GM10266 (cell line): ENCODE measurements around the gene PRRT1.

ENCODE experiments used
- DNase-seq: peaks from one replicate; pipeline ENCODE4 v3.0.0; 2012; ENCODE audit errors: extremely low spot score
- CTCF ChIP-seq: IDR thresholded peaks from 2 replicates; pipeline ENCODE4 v1.5.1; 2012; ENCODE audit warnings: mild to moderate bottlenecking, low read depth; ENCODE audit not compliant: control insufficient read depth, insufficient read depth; ENCODE audit errors: missing control alignments

Gene PRRT1

DNA sequence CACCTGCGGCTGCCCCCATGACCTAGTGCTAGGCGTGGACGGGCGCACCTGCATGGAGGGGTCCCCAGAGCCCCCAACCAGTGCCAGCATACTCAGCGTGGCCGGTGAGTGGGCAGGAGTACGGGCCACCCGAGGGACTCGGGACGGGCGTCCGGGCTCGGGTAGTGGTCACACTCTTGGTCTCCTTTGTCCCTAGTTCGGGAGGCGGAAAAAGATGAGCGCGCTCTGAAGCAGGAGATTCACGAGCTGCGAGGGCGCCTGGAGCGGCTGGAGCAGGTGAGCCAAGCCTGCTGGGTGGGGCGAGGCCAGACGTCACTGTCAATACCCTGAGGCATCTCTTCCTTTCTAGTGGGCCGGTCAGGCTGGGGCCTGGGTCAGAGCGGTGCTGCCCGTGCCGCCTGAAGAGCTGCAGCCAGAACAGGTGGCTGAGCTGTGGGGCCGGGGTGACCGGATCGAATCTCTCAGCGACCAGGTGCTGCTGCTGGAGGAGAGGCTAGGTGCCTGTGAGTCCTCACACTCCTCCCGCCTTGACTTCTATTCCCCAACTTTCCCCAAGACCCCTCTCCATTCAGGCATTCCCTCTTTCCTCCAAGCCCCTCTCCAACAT is 15.5 kb upstream of the PRRT1 start:
- no peak for DNase-seq
- TF ChIP-seq CTCF: no peak

DNA sequence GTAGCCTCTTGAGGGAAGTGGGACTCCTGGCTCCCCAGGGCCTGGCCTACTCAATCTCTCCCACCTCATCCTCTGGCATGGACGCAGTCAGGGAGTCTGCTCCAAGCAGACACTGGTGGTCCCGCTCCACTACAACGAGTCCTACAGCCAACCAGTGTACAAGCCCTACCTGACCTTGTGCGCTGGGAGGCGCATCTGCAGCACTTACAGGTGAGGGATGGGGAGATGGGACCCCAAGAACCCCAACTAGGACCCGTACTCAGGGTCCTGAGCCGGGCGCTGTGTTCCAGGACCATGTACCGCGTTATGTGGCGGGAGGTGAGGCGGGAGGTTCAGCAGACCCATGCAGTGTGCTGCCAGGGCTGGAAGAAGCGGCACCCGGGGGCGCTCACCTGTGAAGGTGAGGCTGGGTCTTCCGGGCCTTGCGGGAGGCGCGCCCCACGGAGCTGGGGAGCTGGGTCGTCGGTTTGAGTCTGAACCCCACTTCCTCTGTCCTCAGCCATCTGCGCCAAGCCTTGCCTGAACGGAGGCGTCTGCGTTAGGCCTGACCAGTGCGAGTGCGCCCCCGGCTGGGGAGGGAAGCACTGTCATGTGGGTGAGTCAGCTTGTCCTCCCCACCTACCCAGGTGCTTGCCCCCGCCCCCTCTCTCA is 14.8 kb upstream of the PRRT1 start:
- no peak for DNase-seq
- no peak for TF ChIP-seq CTCF

- DNase-seq: no peak
- no peak for TF ChIP-seq CTCF
These were observed 12.6 kb upstream of the PRRT1 start, which contains the start of gene EGFL8 for GRCh38 chr6:32164295-32164694. Gene EGFL8 (plus strand): TSS chr6:32164595. CDS start chr6:32166166, 1,571 bp downstream.

- no peak for DNase-seq
- no peak for TF ChIP-seq CTCF
These were observed 12.0 kb upstream of the PRRT1 start for GRCh38 chr6:32163559-32164258.

DNA sequence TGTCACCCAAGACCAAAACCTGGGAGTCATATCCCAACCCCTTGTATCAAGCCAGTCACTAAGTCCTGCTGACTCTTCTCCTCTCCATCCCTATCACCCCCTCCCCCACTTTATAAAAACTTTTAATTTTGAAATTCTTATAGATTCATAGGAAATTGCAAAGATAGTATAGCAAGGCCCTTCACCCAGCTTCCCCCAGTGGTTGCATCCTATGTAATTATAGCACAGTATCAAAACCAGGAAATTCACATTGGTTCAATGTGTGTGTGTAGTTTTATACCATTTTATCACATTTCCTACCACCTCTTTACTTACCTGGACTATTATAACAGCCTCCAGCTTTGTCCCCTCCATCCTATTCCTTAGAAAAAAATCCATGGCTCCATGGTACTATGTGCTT is 6.3 kb upstream of the PRRT1 start:
- no peak for TF ChIP-seq CTCF
- no peak for DNase-seq

DNA sequence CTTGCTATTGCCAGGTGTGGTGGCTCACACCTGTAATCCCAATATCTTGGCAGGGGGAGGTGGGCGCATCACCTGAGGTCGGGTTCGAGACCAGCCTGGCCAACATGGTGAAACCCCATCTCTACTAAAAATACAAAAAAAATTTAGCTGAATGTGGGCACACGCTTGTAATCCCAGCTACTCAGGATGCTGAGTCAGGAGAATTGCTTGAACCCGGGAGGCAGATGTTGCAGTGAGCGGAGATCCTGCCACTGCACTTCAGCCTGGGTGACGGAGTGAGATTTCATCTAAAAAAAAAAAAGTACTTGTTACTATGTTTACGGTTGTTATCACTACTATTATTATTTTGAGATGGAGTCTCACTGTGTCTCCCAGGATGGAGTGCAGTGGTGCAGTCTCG is 5.2 kb upstream of the PRRT1 start:
- TF ChIP-seq CTCF: no peak
- DNase-seq: no peak
